ENCODE measurements around the gene UBR1. TPM values are rescaled to one million over a fixed set of nuclear protein-coding genes. Genes with fewer than 3 reads are reported as not detected.

Gene UBR1
- total RNA-seq, 2 experiments from 2014 or later: 42.6 to 45.9 TPM

DNA sequence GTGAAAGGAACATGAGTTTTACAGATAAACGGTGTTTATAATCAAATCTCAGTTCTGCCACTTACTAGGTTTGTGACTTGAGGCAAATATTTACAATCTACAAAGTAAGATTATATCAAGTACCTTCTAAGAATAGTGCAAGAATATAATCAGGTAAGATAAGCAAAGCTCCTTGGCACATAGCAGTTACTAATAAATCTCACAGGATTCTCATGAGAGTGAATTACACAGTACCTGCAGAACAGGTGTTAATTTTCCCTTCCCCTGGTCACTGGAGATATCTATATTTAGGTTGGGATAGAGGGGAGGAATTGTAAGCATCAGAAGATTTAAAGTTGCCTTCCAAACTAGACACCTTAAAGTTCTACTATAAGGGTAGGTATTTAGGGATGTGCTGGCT lies 53.0 kb downstream of the UBR1 start:
- peaks cover 92% of the 10 kb centered on the region for H3K36me3 Mint-ChIP-seq (ENCODE audit: low read depth)
- no peaks in the 10 kb centered on the region for H3K9me3 Mint-ChIP-seq
- H3K36me3 ChIP-seq (ENCODE audit: insufficient read depth, low read length): peaks cover 59% of the 10 kb centered on the region
- ATAC-seq (ENCODE audit: poor library complexity): no peak
- DNase-seq: no peak
- H3K27me3 ChIP-seq (ENCODE audit: control insufficient read depth in 1 of 2, insufficient read depth in 2 of 2, low read length in 2 of 2): no peaks in the 10 kb centered on the region
- intact Hi-C loops (cut with DNase I, micrococcal nuclease): no loop called here
- no peaks in the 10 kb centered on the region for H3K4me1 Mint-ChIP-seq (ENCODE audit: low read depth)
- no peak overlapping the region for H3K4me3 ChIP-seq (ENCODE audit: low read length)
- H3K27me3 Mint-ChIP-seq: no peaks in the 10 kb centered on the region
- no peaks in the 10 kb centered on the region for H3K4me1 ChIP-seq (ENCODE audit: insufficient read depth, low read length)
- no peak overlapping the region for H3K4me3 Mint-ChIP-seq
- H3K9me3 ChIP-seq (ENCODE audit: control insufficient read depth in 1 of 2, insufficient read depth in 1 of 2, low read length in 2 of 2): no peaks in the 10 kb centered on the region
- H3K27ac Mint-ChIP-seq: no peak overlapping the region
- H3K27ac ChIP-seq (ENCODE audit: low read depth in 1 of 2, low read length in 2 of 2): no peak overlapping the region
- POLR2A ChIA-PET: no interaction called here
- CTCF ChIA-PET: no interaction called here
- TF ChIP-seq CTCF (IDR thresholded peaks at IDR 0.05): no peak

DNA sequence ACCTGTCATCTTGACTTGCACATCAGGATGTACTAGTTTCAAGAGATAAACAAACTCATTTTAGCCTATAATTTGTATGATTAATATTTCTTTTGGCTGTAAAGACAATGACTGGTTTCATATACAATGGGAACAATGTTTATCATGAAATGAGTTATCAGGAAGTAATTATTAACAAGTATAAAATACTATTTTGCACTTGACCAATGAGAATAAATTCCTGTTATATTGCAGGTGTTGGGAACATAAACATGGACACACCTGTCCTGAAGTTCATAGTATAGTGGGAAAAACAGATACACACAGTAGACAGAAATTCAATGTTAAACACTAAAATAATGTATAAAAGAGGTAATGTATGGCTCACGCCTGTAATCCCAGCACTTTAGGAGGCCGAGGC lies 56.9 kb downstream of the UBR1 start:
- Mint-ChIP-seq H3K9me3 (no peaks in the 10 kb centered on the region), H3K36me3 (ENCODE audit: low read depth) (peaks cover 89% of the 10 kb centered on the region), H3K4me3 (no peak overlapping the region), H3K27me3 (no peaks in the 10 kb centered on the region), H3K4me1 (ENCODE audit: low read depth) (no peaks in the 10 kb centered on the region), H3K27ac (no peak overlapping the region)
- Histone ChIP-seq H3K27ac (ENCODE audit: low read depth in 1 of 2, low read length in 2 of 2) (no peak overlapping the region), H3K9me3 (ENCODE audit: control insufficient read depth in 1 of 2, insufficient read depth in 1 of 2, low read length in 2 of 2) (no peaks in the 10 kb centered on the region), H3K4me1 (ENCODE audit: insufficient read depth, low read length) (no peaks in the 10 kb centered on the region), H3K4me3 (ENCODE audit: low read length) (no peak overlapping the region), H3K27me3 (ENCODE audit: control insufficient read depth in 1 of 2, insufficient read depth in 2 of 2, low read length in 2 of 2) (no peaks in the 10 kb centered on the region), H3K36me3 (ENCODE audit: insufficient read depth, low read length) (peaks cover 54% of the 10 kb centered on the region)
- no peak for TF ChIP-seq CTCF (IDR thresholded peaks at IDR 0.05)
- POLR2A ChIA-PET: no interaction called here
- intact Hi-C loops (cut with DNase I, micrococcal nuclease): no loop called here
- ATAC-seq (ENCODE audit: poor library complexity) (no peak), DNase-seq (no peak)
- CTCF ChIA-PET: no interaction called here

- no peak for TF ChIP-seq CTCF (IDR thresholded peaks at IDR 0.05)
- H3K4me3 Mint-ChIP-seq: no peak overlapping the region
These were observed 59.4 kb downstream of the UBR1 start for GRCh38 chr15:43046484-43046883.

More at GRCh38 chr15:43046484-43046883, 59.4 kb downstream of the UBR1 start:
- peaks cover 91% of the 10 kb centered on the region for H3K36me3 Mint-ChIP-seq (ENCODE audit: low read depth)
- H3K27me3 ChIP-seq (ENCODE audit: control insufficient read depth in 1 of 2, insufficient read depth in 2 of 2, low read length in 2 of 2): no peaks in the 10 kb centered on the region
- DNase-seq (no peak), ATAC-seq (ENCODE audit: poor library complexity) (no peak)
- no peak overlapping the region for H3K27ac ChIP-seq (ENCODE audit: low read depth in 1 of 2, low read length in 2 of 2)
- CTCF ChIA-PET: interaction anchor here (0.9 kb wide), 1 partner anchor 14 kb away, joined by 3 read pairs; no protein-coding TSS in a partner anchor
- no peak overlapping the region for H3K4me3 ChIP-seq (ENCODE audit: low read length)
- POLR2A ChIA-PET: no interaction called here
- H3K9me3 Mint-ChIP-seq: no peaks in the 10 kb centered on the region
- H3K36me3 ChIP-seq (ENCODE audit: insufficient read depth, low read length): peaks cover 60% of the 10 kb centered on the region
- no peaks in the 10 kb centered on the region for H3K4me1 ChIP-seq (ENCODE audit: insufficient read depth, low read length)
- H3K9me3 ChIP-seq (ENCODE audit: control insufficient read depth in 1 of 2, insufficient read depth in 1 of 2, low read length in 2 of 2): peaks cover 0 to under 1% of the 10 kb centered on the region in 2 experiments
- no peak overlapping the region for H3K27ac Mint-ChIP-seq
- intact Hi-C loops (cut with DNase I, micrococcal nuclease): no loop called here
- H3K4me1 Mint-ChIP-seq (ENCODE audit: low read depth): no peaks in the 10 kb centered on the region
- H3K27me3 Mint-ChIP-seq: no peaks in the 10 kb centered on the region
